Mucosa of gallbladder (tissue), 1 donor: ENCODE results near the gene B9D2. TPM values are rescaled to one million over a fixed set of nuclear protein-coding genes. Genes with fewer than 3 reads are reported as not detected.
A peak's percentile ranks its signal among the peaks of the same experiment; 100 is the strongest.
"Not testable (repeated sequence)": the region's sequence is repeated elsewhere in the genome, so short reads cannot be mapped to it uniquely, and the experiment has no call there.

Experiments
- DNase-seq: peaks from one replicate; pipeline ENCODE4 v3.0.0-alpha.2; 2020; ENCODE audit warnings: low spot score
- total RNA-seq: library from RNA; stranded (reverse); gene quantifications from one replicate; pipeline ENCODE4 v1.2.1, GENCODE V29; 2021
- donor health status: DM: no; HTN: no; CAD: no.

The B9D2 gene
- total RNA-seq: 12.8 TPM

- DNase-seq: peak; percentile 99
These were observed at the start of gene B9D2 for GRCh38 chr19:41363753-41364523. B9D2 (minus strand) TSS chr19:41364149; CDS start chr19:41363519, 630 bp downstream.

- DNase-seq: no peak
These were observed 49.0 kb upstream of the B9D2 start for GRCh38 chr19:41412953-41413352.

- no peak for DNase-seq
These were observed 48.0 kb upstream of the B9D2 start for GRCh38 chr19:41411968-41412265.

DNA sequence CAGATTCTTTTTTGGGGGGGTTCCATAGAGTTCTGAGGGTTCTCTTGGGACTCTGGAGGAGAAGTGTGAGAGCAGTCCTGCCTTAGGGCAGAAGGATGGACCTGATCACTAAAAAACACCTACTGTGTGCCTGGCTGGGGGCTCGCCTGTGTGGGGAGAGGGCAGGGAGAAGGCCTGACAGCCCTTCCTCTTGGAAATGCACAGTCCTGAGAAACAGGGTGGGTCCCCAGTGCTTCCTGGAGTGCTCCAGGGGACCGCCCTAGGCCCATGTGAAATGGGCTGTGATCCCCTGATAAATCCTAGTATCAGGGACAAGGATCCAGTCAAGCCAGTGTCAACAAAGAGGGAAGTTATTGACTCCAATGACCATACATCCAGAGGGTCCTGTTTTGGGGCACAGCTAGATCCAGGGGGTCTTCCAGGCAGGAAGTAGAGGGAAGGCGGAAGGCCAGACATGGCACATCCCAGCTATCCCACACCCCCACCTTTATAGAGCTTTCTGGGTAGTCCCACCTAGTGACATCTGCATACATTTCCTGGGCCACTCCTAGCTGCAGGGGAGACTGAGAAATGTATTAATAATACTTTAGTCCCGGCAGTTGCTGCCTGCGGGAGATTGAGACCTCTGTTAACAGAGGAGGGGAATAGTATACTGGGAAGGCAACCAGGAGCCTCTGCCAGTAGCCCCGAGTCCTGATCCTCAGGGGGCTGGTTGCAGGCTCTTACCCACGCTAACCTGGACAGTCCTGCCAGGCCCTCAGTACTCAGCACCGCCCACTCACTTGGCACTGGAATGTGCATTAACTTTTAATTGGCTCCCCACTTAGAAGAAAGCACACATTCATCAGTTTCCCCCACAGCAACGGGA, 47.4 kb upstream of the B9D2 start:
- no peak for DNase-seq

DNA sequence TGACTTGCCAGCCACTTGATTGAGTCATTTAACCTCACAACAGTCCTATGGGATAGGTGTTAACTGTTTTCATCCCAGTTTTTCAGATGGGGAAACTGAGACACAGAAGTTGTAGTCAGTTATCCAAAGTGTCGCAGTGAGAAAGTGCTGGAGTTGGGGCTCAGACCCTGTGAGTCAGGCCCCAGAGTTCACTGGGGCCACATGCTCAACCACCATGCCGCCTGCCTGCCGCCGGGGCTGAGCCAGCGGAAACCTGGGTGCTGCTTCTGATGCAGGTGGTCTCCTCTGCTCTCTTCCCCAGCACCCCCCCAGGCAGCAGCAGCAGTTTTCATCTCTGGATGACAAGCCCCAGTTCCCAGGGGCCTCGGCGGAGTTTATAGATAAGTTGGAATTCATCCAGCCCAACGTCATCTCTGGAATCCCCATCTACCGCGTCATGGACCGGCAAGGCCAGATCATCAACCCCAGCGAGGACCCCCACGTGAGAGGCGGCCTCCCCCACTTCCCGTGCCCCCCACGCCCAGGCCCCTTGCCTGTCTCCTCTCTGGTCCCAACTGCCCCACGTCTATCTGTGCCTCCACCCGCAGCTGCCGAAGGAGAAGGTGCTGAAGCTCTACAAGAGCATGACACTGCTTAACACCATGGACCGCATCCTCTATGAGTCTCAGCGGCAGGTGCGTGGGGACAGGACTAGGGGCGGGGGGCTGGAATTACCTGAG, 46.5 kb upstream of the B9D2 start:
- DNase-seq: no peak

DNA sequence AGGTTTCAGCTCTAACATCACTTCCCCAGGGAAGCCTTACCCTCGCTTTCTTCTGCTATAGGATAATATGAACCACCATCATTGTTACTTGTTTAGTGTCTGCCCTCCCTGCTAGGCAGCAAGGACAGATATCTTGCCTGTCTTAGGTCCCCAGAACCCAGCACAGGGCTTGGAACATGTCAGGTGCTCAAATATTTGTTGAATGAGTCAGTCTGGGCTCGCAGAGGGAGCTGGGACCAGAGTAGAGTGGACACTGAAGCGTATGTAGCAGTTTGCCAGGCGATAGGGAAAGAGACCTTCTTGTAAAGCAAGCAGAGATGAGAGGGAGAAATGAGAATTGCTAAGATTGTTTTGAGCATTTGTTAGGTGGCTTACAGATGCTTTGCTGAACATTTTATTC, 45.3 kb upstream of the B9D2 start:
- peak; percentile 63 for DNase-seq

DNA sequence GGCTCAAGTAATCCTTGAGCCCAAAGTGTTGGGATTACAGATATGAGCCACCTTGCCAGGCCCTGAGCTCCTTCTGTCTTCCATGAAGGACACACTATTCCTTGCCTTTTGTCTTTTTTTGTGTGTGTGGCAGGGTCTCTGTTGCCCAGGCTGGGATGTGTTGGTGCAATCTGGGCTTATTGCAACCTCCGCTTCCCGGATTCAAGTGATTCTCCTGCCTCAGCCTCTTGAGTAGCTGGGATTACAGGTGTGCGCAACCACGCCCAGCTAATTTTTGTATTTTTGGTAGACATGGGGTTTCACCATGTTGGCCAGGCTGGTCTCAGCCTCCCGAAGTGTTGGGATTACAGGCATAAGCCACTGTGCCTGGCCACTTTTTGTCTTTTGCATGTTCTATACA, 44.9 kb upstream of the B9D2 start:
- not testable (repeated sequence) for DNase-seq

GRCh38 chr19:41408256-41408655, 44.3 kb upstream of the B9D2 start:
- DNase-seq: no peak

DNA sequence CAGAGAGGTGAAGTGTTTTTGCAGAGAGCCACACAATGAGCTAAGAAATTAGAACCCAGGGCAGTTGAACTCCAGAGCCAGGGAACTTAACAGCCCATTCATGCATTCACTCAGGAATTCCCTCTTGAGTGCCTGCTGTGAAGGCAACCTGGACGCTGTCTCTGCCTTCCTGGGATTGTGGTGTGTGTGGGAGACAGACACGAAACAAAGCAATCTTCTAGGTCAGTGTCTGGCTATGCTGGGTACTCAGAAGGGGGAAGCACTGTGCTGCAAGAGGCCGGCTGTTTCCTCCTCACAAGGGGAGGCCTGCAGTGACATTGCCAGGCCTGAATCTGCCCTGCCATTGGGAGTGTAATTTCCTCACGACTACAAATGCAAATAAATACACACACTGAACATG, 43.3 kb upstream of the B9D2 start:
- DNase-seq: no peak

- no peak for DNase-seq
These were observed 41.8 kb upstream of the B9D2 start for GRCh38 chr19:41405776-41406175.

DNA sequence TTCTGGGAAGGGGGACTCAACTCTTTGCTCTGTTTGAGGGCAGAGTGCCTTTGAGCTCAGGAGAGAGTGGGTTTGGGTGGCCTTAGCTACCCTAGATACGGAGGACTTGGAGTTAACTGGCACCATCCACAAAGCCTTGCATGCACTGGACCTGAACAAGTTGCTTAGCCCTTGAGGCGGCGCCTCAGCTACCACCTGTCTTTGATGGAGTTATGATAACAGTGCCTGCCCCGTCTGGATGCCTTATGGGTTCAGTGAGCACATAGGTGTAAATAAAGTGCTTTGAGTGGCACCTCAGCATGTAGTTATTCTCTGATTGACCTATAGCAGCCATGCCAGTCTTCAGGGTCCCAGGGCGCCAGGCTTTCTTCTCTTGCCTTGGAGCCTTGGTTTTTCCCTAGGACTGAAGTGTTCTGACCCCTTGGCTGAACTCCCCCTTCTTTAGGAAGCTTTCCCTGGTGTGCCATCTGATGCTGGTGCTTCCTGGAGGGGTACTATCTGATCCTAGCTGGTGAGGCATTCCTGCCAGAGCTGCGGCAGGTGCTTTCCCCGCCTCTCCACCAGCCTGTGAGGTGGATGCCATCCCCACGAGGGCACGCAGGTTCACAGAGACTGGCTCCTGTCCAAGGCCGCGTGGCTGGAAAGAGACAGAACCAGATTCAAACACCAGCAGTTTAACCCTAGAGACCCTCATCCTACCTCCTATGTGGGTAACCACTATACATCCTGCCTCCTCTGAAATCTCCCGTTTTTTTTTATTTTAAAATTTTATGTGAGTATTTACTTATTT, 39.4 kb upstream of the B9D2 start:
- DNase-seq: no peak

DNA sequence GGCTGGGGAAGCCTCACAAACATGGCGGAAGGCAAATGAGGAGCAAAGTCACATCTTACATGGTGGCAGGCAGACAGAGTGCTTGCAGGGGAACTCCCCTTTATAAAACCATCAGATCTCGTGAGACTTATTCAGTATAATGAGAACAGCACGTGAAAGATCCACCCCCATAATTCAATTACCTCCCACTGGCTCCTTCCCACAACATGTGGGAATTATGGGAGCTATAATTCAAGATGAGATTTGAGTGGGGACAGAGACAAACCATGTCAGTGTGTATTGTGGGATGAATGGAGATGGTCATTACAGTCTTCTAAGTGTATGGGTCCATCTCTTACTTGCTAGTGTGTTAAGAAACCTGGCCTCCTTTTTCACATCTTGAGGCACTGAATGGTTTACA, 38.1 kb upstream of the B9D2 start:
- no peak for DNase-seq

DNA sequence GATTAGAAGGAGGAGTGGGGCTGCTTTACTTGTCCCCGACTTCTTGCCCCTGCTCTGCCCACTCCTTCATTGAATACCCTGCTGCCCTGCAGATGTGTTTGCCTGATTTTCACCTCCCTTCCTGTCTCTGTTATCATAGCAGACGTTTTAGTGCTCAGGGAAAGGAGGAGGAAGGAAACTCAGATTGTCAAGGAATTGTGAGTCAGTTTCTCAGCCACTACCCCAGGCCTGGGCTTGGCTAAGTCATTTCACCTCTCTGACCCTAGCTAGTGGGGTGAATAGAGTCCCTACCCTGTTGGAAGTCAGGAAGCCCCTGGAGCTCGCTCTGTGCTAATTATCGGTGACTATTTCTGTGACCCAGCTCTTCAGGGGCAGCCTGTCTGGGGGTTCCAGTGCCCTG, 37.5 kb upstream of the B9D2 start:
- no peak for DNase-seq

GRCh38 chr19:41399525-41399924, 35.6 kb upstream of the B9D2 start:
- DNase-seq: no peak

- no peak for DNase-seq
These were observed 35.1 kb upstream of the B9D2 start for GRCh38 chr19:41399091-41399490.

DNA sequence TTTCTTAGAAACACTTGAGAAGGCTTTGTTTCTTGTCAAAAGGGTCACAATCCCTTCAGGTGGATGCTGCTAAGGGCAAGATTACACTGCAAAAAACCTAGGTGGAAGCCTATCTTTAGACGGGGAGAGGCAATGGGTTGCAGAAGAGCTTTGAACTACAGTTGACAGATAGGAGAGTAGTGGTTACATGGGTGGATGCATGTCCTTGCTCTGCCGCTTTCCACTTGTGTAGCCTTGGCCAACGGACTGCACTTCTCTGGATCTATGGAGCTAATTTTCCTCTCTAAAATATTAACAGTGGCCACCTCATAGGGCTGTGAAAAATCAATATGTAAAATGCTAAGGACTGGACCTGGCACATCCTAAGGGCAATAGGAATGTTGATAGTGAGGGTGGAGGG, 34.6 kb upstream of the B9D2 start:
- no peak for DNase-seq

- DNase-seq: no peak
These were observed 34.1 kb upstream of the B9D2 start for GRCh38 chr19:41398050-41398418.

DNA sequence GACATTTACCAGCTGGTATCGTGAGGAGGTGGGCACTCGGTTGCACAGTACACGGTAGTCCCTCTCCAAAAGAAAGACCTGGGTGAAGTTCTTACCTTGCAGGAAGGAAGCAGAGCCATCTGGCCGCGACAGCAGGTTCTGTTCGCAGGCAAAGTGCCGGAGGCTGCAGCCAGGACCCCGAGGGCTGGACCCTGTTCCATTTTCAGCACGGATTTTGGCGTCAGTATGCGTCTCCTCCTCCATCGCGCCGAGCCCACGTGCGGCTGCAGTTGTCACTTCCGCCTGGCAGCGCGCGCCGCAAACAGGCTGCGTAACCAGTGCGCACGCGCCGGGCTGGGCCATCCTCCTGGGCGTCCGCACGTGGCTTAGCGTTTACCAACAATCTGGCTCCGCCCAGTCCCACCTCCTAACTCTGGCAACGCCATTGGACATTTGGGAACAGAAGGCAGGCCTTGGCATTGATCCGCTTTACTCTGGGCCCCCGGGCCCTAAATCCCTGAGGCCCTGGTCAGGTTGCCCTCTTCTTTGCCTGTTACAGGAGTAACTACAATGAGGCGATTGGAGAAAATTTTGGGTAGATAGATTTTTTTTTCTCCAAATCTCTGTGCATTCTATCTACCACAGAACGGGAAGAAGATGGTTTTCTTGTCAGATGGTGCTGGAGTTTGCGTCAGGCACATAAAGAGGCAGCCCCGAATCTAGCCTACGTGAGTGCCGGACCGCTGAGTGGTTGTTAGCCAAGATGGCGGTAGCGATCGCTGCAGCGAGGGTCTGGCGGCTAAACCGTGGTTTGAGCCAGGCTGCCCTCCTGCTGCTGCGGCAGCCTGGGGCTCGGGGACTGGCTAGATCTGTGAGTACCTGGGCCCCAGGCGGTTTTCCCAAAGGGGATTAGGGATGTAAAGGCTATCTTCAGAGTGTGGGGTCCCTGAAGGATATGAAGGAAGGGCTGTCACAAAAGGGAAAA, 33.4 kb upstream of the B9D2 start, which contains the start of the genes BCKDHA and EXOSC5:
BCKDHA (plus strand) TSS at position 733 of the 964 bp plus-strand sequence; CDS start at position 743, 10 bp downstream.
EXOSC5 (minus strand) TSS at position 274 of the 964 bp plus-strand sequence; CDS start at position 243, 31 bp downstream.
- DNase-seq: peak; percentile 100

- DNase-seq: no peak
These were observed 31.4 kb upstream of the B9D2 start for GRCh38 chr19:41395355-41395754.

- no peak for DNase-seq
These were observed 28.8 kb upstream of the B9D2 start for GRCh38 chr19:41392775-41393174.
